ENCODE measurements around the gene KDM4C. TPM values are rescaled to one million over a fixed set of nuclear protein-coding genes. Genes with fewer than 3 reads are reported as not detected.

KDM4C gene
- total RNA-seq, 1 donor from 2014 or later = 51.1 TPM

GRCh38 chr9:7137571-7137970 lies 379.8 kb downstream of the KDM4C start:
- no peak for DNase-seq (ENCODE audit: low spot score)
- intact Hi-C loops (cut with DNase I) = no loop called here
- no peak for ATAC-seq

DNA sequence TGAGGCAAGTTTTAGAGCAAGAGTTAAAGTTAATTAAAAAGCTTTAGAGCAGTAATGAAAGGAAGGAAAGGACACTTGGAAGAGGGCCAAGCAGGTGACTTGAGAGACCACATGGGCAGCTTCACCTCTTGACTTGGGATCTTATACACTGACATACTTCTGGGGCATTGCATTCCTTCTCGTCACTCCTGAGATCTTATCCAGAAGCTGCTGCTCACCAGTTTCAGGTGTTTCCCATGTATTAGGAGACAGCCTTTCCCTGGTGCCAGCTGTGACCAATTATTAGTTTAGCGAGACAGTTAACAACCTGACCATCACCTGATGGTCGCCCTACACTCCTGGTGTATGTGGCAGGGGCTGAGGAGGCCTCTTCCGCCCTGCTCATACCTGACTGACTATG lies 382.1 kb downstream of the KDM4C start:
- DNase-seq (ENCODE audit: low spot score) (no peak), ATAC-seq (no peak)
- intact Hi-C loops (cut with DNase I) = no loop called here

DNA sequence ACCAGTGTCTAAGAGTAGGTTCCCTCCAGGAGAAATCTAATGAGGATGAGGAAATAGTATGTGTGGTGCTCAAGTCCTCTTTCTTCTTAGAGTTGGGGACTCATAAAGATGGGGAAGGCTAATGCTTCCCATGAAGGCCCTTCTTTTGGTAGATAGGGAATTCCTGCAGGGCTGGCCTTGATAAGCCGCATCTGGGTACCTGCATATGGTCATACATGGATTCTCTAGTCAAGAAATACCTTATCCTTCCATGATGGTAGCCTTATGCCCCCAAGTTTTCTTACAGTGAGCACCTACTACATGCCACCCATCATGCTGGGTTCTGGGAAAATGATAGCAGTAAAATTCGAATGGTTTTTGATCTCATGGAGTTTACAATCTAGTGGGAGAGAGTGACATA lies 382.6 kb downstream of the KDM4C start:
- intact Hi-C loops (cut with DNase I) = no loop called here
- no peak for DNase-seq (ENCODE audit: low spot score)
- ATAC-seq = no peak

DNA sequence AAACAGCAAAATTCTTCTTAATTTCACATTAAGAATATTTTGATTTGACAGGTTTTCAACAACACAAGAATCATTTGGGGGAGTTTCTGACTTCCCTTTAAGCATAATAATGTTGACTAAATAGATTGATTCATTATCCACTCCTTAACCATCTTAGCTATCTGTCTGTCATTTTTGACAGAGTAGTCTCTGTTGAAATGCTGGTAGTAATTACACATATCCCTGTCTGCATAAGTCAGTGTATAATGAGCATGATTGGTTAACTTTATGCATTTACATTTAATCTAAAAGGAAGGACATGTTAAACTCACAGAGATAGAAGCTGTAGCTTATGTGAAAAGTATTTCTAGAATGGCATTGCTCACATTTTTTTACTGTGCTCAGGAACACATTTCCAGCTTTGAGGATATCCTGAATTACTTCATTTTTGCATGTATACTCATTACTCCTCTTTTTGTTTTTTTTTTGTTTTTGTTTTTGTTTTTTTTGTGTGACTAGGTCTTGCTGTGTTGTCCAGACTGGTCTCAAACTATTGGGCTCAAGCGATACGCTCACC lies 385.9 kb downstream of the KDM4C start:
- intact Hi-C loops (cut with DNase I) = no loop called here
- ATAC-seq (no peak), DNase-seq (ENCODE audit: low spot score) (no peak)

DNA sequence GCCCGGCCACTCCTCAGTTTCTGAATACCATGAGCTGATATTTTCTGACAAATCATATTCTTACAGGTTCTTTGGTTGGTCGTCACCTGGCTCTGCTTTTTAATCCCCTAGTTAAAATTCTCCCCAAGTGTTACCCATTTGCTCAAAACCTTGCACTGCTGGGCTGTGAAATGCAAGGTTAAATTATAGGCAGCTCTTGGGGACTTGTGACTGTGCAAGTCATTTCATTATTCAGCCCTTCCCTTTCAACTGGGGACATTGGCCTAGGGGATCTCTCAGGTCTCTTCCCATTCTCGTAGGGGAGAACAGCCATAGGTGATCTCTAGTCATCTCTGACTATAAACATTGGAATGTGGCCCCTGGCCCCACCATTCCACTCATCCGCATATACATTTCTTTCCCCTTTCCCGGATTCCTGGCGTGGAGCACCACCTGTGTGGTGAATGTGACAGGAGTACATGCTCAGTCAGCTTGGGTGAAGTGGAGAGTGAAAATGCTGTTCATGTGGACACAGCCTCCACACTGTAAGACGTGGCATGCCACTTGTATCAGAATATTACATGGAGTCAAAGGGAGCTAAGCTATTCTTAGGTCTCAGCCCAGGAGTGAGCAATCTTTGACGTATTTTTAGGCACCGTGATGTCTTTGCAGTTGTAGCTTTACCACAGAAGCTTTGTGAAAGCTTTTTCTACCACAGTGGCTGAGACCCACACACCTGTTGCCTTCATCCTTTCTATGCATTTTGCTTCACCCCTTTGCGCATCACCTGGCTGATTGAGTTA lies 386.7 kb downstream of the KDM4C start:
- intact Hi-C loops (cut with DNase I) = no loop called here
- no peak for DNase-seq (ENCODE audit: low spot score)
- no peak for ATAC-seq

- no peak for ATAC-seq
- intact Hi-C loops (cut with DNase I) = no loop called here
- DNase-seq (ENCODE audit: low spot score) = no peak
These were observed 387.7 kb downstream of the KDM4C start for GRCh38 chr9:7145361-7146069.

DNA sequence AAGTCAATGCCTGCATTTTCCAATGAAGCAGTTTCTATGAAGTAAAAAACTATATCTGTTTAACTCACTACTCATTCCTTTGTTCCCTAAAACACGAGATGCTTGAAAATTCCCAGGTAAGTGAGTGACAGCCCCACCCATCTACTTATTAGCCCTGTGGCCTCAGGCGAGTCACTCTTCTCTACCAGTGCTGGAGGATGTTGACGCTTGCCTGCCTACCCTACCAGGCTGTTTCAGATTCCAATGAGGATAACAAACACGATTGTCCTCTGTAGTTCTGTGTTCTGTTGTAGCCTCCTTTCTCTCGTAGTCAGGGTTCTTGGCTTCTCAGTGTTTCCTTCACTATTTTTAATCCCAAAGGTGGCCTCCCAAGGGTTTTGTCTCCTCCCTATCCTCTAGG lies 388.8 kb downstream of the KDM4C start:
- intact Hi-C loops (cut with DNase I) = no loop called here
- ATAC-seq (no peak), DNase-seq (ENCODE audit: low spot score) (no peak)

- intact Hi-C loops (cut with DNase I) = no loop called here
- no peak for DNase-seq (ENCODE audit: low spot score)
- ATAC-seq = peak; percentile 74
These were observed 389.6 kb downstream of the KDM4C start for GRCh38 chr9:7147121-7148090.

DNA sequence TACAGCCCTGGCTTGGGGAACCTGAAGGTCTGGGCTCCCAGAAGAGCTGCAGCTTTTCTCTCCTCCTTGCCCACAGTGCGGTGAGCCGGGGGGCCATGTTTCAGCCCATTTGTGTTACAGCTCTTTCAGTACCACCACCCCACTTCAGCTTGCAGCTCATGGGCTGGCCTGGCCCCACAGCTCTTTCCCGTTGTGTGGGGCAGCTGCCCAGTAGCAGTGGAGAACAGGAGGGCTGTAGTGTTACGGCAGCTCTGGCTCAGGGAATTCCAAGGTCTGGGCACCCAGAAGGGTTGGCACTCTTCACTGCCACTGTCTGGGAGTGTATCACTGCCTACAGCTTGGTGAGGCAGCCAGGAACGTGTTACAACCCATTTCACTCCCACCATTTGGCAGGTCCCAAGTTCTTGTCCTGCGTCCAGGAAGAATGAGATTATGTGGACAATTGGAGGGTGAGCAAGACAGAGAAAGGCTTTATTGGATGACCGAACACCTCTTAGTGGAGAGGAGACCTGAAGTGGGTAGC lies 390.5 kb downstream of the KDM4C start:
- no peak for DNase-seq (ENCODE audit: low spot score)

DNA sequence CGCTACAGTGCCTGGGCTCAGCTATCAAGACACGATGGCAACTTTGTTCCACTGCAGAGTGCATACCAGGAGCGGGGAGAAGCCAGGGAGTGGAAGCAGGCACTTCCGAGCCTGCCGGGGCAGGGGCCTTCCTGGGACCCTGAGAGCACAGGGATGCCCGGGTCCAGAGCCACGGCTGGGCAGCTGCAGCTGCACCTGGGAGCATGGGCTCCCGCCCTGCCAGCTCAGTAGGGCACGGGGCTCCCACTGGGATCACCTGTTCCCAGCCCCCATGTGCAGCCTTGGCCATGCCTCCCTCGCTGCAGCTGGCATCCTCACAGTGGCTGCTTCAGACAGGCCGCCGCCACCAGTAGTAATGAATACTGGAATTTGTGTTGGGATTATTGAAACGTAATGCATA lies 391.5 kb downstream of the KDM4C start:
- no peak for DNase-seq (ENCODE audit: low spot score)
- no peak for ATAC-seq

More for the DNA sequence above, 390.5 kb downstream of the KDM4C start:
- intact Hi-C loops (cut with DNase I) = no loop called here
- no peak for ATAC-seq

GRCh38 chr9:7150153-7150890 lies 392.5 kb downstream of the KDM4C start:
- intact Hi-C loops (cut with DNase I) = no loop called here
- no peak for DNase-seq (ENCODE audit: low spot score)
- ATAC-seq = no peak

More for the DNA sequence above, 391.5 kb downstream of the KDM4C start:
- intact Hi-C loops (cut with DNase I) = no loop called here

DNA sequence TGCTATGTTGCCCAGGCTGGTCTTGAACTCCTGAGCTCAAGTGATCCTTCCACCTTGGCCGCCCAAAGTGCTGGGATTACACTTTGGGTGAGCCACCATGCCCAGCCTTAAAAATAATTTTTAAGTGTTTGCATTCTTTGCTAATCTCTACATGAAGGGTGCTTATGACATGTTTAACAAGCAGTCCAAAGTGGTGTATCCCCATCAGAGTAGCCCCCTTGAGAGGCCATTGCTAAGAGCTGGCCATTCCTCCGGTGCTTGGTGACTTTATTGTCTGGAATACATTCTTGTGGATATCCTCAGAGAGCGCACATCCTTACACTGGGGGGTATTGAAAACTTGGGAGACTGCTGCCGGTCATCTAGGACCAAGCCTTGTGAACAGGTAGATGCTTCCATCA lies 395.4 kb downstream of the KDM4C start:
- DNase-seq (ENCODE audit: low spot score) = no peak
- ATAC-seq = no peak
- intact Hi-C loops (cut with DNase I) = no loop called here

DNA sequence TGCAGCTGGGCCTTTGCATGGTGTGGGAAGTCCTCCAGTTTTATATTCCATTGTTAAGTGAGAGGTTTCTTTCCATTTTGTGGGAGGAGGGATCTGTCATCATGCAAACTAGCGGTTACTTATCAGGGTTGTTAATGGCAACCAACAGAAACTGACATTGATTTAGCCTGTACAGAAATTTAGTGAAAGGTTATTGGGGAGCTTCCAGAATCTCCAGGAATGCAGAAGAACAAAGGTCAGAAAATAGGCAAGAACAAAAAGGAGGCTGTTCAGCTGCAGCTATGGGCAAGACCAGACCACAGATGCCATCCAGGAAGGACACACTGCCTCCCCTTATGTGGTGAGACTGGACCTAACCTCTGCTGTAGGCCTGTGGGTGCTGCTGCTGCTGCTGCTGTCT lies 395.8 kb downstream of the KDM4C start:
- ATAC-seq = no peak
- no peak for DNase-seq (ENCODE audit: low spot score)
- intact Hi-C loops (cut with DNase I) = no loop called here

GRCh38 chr9:7154003-7154619 lies 396.3 kb downstream of the KDM4C start:
- DNase-seq (ENCODE audit: low spot score) (no peak), ATAC-seq (no peak)
- intact Hi-C loops (cut with DNase I) = no loop called here

GRCh38 chr9:7154650-7155049 lies 396.9 kb downstream of the KDM4C start:
- ATAC-seq = no peak
- DNase-seq (ENCODE audit: low spot score) = no peak
- intact Hi-C loops (cut with DNase I) = no loop called here

DNA sequence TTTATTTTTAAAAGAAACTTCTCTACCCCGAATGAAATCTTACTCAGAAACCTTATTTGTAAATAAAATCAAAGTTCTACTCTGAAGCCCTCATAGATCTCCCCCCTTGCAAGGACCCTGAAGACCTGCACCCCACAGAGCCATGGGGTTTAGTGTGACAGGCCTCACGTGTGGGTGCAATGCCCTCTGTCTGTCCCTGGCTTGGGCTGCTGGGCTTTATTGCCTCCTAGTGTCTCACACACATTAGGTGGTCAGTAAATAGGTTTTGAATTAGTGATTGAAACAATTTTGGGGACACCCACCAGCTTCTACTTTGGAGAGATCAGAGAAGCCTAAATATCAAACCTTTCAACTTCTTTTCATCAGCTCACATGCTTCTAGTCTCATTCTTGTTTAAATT lies 403.7 kb downstream of the KDM4C start:
- no peak for ATAC-seq
- intact Hi-C loops (cut with DNase I) = no loop called here

GRCh38 chr9:7163932-7164331 lies 406.2 kb downstream of the KDM4C start:
- no peak for ATAC-seq
- no peak for DNase-seq (ENCODE audit: low spot score)
- intact Hi-C loops (cut with DNase I) = no loop called here

More for the DNA sequence above, 403.7 kb downstream of the KDM4C start:
- no peak for DNase-seq (ENCODE audit: low spot score)

Data from sciatic nerve (tissue), 2 donors.